Activated CD8-positive, alpha-beta memory T cell treated with anti-CD3 and anti-CD28 coated beads for 4 hours (primary cell): ENCODE measurements around the gene TNRC18.
"Not testable (repeated sequence)": the region's sequence is repeated elsewhere in the genome, so short reads cannot be mapped to it uniquely, and the experiment has no call there.

Experiments used
- DNase-seq, 2 donors: peaks; one replicate each; pipeline ENCODE4 v3.0.0-alpha.2; 2020; ENCODE audit warnings: low read depth in 2 of 2

The TNRC18 gene

GRCh38 chr7:5349437-5350173 lies 74.0 kb downstream of the TNRC18 start:
- DNase-seq, result no peak

- no peak for DNase-seq
These were observed 74.6 kb downstream of the TNRC18 start for GRCh38 chr7:5349005-5349380.

- DNase-seq, result no peak
These were observed 75.3 kb downstream of the TNRC18 start for GRCh38 chr7:5348134-5349004.

GRCh38 chr7:5345671-5346070 lies 78.0 kb downstream of the TNRC18 start:
- DNase-seq, result no peak

GRCh38 chr7:5345171-5345570 lies 78.5 kb downstream of the TNRC18 start:
- no peak for DNase-seq

GRCh38 chr7:5344342-5344741 lies 79.3 kb downstream of the TNRC18 start:
- no peak for DNase-seq

- no peak for DNase-seq
These were observed 79.8 kb downstream of the TNRC18 start for GRCh38 chr7:5343884-5344283.

GRCh38 chr7:5342631-5343030 lies 81.0 kb downstream of the TNRC18 start:
- no peak for DNase-seq

- no peak for DNase-seq
These were observed 83.7 kb downstream of the TNRC18 start for GRCh38 chr7:5339955-5340354.

GRCh38 chr7:5337047-5337446 lies 86.6 kb downstream of the TNRC18 start:
- no peak for DNase-seq

- no peak for DNase-seq
These were observed 89.0 kb downstream of the TNRC18 start for GRCh38 chr7:5334671-5335070.

GRCh38 chr7:5333121-5334045 lies 90.3 kb downstream of the TNRC18 start:
- no peak for DNase-seq

- DNase-seq, result no peak
These were observed 91.1 kb downstream of the TNRC18 start for GRCh38 chr7:5332579-5332978.

GRCh38 chr7:5330288-5330687 lies 93.3 kb downstream of the TNRC18 start:
- no peak for DNase-seq

GRCh38 chr7:5324961-5325360 lies 98.7 kb downstream of the TNRC18 start:
- no peak for DNase-seq

- not testable (repeated sequence) for DNase-seq
These were observed 99.5 kb downstream of the TNRC18 start for GRCh38 chr7:5323800-5324781.

GRCh38 chr7:5322621-5323410 lies 100.8 kb downstream of the TNRC18 start:
- DNase-seq, result no peak

- no peak for DNase-seq
These were observed 102.7 kb downstream of the TNRC18 start for GRCh38 chr7:5320802-5321396.

- DNase-seq, result no peak
These were observed 103.2 kb downstream of the TNRC18 start for GRCh38 chr7:5320391-5320790.

GRCh38 chr7:5318613-5319012 lies 105.0 kb downstream of the TNRC18 start:
- not testable (repeated sequence) for DNase-seq
